SW 1271 (cell line): Measurements from ENCODE around the gene GRAMD1A.
"Not testable (repeated sequence)": the region's sequence is repeated elsewhere in the genome, so short reads cannot be mapped to it uniquely, and the experiment has no call there.

Source experiments
- DNase-seq, 2 experiments: peaks; one replicate each; lab custom pipeline; 2025; lab: John Stamatoyannopoulos, UW

The GRAMD1A gene

GRCh38 chr19:35004517-35005255, 4.6 kb downstream of the GRAMD1A start:
- no peak for DNase-seq

GRCh38 chr19:35005256-35005977, 5.3 kb downstream of the GRAMD1A start:
- no peak for DNase-seq

DNA sequence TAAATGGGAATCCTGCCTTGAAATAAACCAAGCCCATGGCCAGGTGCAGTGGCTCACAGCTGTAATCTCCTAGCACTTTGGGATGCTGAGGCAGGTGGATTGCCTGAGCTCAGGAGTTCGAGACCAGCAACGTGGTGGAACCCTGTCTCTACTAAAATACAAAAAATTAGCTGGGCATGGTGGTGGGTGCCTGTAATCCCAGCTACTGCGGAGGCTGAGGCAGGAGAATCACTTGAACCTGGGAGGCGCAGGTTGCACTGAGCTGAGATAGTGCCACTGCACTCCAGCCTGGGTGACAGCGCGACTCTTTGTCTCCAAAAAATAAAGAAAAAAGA, 5.9 kb downstream of the GRAMD1A start:
- DNase-seq: not testable (repeated sequence)

- peak; percentile 32 to 58 for DNase-seq
Observed at GRCh38 chr19:35006342-35006998, 6.3 kb downstream of the GRAMD1A start.

DNA sequence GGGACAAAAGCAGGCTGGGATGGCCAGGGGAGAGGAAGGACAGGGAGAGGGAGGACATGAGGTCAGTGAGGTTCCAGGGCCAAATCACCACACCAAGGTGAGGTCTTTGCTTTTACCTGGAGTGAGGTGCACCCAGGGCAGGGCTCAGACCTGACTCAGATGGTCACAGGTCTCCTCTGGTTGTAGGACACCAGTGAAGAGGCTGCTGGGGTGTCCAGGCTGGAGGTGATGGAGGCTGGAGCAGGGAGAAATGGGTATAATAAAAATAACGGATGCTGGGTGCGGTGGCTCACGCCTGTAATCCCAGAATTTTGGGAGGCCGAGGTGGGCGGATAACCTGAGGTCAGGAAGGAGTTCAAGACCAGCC, 6.9 kb downstream of the GRAMD1A start:
- DNase-seq: no peak

DNA sequence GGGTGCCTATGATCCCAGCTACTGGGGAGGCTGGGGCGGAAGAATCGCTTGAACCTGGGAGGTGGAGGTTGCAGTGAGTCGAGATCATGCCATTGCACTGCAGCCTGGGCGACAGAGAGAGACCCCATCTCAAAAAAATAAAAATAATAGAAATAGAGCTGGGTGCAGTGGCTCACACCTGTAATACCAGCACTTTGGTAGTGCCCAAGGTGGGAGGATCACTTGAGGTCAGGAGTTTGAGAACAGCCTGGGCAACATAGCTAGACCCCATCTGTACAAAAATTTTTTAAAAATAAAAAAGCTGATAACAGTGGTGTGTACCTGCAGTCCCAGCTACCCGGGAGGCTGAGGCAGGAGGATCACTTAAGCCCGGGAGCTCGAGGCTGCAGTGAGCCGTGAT, 7.3 kb downstream of the GRAMD1A start:
- DNase-seq: not testable (repeated sequence)

GRCh38 chr19:35008891-35009341, 8.8 kb downstream of the GRAMD1A start:
- no peak for DNase-seq

DNA sequence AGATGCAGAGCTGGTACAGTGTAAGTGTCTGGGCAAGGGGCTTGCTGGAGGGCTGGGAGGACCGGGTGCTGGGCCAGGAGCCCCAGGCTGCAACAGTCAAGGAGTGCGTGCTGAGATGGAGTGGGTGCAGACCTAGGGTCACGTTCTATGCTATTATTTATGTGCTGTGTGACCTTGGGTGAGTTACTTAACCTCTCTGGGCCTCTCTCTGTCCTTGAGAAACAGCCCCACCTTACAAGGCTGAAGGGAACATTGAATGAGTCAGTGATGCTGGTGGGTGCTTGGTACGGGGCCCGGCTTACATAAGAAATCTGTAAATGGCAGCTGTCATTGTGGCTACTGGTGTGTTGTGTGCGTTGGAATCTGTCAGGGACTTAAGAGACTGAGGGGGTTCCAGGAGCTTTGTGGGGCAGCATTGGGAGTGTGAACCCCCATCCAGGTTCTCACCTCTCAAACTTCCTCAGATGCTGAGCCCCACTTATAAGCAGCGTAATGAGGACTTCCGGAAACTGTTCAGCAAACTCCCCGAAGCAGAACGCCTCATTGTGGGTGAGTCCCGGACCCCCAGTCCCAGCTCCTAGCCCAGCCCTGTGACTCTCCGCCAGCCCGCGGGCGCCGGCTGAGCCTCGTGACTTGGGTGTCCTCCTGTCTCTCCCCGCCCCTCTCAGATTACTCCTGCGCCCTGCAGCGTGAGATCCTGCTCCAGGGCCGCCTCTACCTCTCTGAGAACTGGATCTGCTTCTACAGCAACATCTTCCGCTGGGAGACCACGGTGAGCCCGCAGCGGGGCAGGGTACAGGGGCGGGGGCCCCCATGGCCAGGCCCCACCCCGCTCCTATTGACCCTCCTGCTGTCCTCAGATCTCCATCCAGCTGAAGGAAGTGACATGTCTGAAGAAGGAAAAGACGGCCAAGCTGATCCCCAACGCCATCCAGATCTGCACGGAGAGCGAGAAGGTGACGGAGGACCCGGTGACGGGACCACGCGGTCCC, 9.6 kb downstream of the GRAMD1A start:
- DNase-seq: no peak

DNA sequence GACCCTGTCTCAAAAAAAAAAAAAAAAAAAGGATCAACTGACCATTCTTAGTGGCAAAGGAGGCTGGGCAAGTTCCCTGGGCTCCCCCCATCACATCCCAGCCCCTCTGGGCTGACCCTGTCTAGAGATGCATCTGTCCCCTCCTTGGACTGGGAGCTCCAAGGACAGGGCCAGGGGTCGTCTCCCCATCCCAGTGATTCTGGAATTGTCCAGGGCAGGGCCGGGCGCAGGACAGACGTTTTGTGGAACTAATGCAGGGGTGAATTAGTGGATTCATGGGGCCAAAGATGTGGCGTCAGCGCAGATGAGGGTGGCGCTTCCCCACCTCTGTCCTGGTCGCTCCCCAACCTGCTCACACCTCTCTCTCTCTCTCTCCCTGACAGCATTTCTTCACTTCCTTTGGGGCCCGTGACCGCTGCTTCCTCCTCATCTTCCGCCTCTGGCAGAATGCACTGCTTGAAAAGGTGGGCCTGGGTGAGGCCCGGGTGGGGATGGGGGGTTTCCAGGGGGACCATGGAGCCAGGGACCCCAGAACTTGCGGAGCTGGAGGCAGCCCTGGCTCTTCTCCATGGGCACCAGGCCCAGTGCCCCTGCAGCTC, 11.1 kb downstream of the GRAMD1A start:
- DNase-seq: no peak

- DNase-seq: no peak
Observed at GRCh38 chr19:35011737-35012682, 11.9 kb downstream of the GRAMD1A start.

- DNase-seq: no peak
Observed at GRCh38 chr19:35013041-35013819, 13.1 kb downstream of the GRAMD1A start.

DNA sequence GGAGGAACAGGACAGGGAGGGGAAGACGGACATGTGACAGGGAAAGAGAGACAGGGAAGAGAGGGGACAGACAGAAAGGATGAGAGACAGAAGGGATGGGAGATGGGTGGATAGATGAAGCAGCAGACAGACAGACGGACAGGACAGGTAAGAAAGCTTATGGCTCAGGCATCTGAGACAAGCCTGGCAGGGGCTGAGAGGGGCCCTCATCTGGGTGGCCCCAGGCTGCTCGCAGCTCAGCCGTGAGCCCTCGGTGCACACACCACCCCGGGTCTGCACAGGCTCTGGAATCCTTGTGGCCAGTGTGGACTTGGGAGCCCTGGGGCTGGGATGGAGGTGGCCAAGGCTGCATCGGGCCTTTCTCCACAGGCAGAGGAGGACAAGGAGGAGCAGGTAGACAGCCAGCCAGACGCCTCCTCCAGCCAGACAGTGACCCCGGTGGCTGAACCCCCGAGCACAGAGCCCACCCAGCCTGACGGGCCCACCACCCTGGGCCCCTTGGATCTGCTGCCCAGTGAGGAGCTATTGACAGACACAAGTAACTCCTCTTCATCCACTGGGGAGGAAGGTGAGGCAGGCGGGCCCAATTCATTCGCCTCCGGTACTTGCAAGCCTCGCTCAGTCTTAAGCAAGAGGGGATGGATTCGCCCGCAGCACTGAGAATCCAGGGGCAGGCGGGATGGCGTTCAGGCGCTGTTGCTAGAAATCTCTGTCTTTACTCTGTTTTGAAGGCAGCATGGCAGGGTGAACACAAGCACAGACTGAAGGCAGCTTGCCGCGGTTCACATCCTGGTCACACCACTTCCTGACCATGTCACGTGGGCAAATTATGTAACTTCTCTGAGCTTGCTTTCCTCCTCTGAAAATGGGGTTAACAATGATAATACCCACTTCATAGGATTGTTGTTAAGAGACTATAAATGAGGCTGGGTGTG, 14.0 kb downstream of the GRAMD1A start:
- DNase-seq: no peak

DNA sequence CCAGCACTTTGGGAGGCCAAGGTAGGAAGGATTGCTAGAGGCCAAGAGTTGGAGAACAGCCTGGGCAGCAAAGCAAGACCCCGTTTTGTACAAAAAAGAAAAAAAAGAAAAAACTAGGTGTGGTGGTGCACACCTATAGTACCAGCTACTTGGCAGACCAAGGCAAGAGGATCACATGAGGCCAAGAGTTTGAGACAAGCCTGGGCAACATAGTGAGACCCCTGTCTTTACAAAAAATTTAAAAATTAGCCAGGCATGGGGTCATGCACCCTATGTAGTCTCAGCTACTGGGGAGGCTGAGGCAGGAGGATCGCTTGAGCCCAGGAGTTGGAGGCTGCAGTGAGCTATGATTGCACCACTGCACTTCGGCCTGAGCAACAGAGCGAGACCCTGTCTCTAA, 14.7 kb downstream of the GRAMD1A start:
- not testable (repeated sequence) for DNase-seq

DNA sequence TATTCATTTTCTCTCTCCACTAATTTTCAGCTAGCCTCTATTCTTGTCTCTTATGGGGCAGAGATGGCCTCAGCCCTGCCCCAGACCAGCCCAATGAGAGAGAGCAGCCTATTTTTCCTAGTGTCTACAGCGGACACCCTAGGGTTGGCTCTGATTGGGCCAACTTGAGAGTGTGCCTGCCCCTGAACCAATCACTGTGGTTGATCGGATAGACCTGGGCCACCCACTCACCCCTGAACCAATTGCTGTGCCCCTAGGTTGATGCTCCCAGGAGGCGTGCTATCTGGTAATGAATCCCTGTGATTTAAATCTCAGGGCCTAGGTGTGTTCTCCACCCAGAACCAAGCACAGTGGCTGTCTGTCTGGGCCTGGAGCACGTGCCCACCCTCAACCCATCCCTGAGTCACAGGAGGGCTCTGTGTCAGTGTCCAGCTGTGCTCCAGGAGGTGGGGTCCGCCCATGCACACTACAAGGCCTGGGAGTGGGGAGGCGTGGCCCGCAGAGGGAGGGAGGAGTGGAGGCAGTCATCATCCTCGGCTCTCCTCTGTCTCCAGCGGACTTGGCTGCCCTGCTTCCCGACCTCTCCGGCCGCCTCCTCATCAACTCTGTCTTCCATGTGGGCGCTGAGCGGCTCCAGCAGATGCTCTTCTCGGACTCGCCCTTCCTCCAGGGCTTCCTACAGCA, 15.3 kb downstream of the GRAMD1A start:
- no peak for DNase-seq

GRCh38 chr19:35015954-35016351, 15.8 kb downstream of the GRAMD1A start:
- DNase-seq: no peak

DNA sequence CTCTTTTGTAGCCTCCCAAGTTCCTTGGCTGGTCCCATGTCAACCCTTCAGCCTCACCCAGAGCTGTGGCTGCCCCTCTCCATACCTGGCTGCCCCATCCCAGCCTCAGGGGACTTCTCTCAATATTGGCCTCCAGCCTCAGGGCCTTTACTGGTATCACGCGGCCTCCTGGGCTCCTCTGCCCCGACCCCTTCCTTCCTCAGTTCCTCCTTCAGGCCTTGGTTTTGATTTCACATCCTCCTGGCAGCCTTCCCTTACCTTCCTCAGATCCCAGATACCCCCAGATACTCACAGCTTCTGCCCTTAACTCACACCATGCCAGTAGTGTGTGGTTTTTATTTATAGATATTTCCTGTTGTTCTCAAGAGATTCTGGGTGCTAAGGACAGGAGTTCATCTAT, 17.4 kb downstream of the GRAMD1A start:
- no peak for DNase-seq

- DNase-seq: no peak
Observed at GRCh38 chr19:35018379-35018778, 18.3 kb downstream of the GRAMD1A start.

DNA sequence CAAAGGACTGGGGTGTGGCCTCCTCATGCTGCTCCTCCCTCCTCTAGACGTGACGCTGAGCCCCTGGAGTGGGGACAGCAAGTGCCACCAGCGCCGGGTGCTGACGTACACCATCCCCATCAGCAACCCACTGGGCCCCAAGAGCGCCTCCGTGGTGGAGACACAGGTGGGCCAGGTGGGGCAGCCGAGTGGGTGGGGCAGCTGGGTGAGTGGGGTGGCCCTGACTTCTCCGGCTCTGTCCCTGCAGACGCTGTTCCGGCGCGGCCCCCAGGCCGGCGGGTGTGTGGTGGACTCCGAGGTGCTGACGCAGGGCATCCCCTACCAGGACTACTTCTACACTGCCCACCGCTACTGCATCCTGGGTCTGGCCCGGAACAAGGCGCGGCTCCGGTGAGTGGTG, 19.0 kb downstream of the GRAMD1A start:
- no peak for DNase-seq
